Measurements from ENCODE around the gene NAE1. TPM values are rescaled to one million over a fixed set of nuclear protein-coding genes. Genes with fewer than 3 reads are reported as not detected.

The NAE1 gene
- total RNA-seq, 1 donor from 2014 or later, result 65.0 TPM

DNA sequence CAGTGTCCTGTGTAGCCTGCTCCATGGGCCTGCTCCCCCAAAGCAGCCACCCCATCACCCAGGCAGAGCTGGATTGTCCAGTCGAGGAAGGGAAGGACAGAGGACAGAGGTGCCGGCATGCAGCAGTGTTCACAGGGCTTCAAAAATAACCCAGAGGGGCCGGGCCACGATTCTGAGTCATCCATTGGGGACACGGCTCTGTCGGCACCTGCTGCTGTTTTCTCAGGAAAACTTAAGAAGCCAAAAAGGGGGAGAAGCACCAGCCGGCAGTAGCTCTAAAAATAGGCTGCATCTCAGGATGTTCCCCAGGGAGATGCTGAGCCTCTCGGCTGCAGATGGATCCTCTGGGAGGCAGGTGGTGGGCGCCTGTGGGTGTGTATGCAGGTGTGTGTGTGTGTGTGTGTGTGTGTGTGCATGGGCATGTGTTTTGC is 15.0 kb upstream of the NAE1 start:
- Histone ChIP-seq H3K9ac (ENCODE audit: low read length) (no peak overlapping the region), H3K27me3 (ENCODE audit: insufficient read depth, low read length) (peaks cover 39% of the 10 kb centered on the region), H3K4me3 (ENCODE audit: insufficient read depth, low read depth, low read length) (no peak overlapping the region), H2AFZ (ENCODE audit: low read depth, low read length) (no peak overlapping the region), H3K4me2 (ENCODE audit: low read length) (no peak overlapping the region), H4K20me1 (ENCODE audit: insufficient read depth, low read length) (peaks cover 5% of the 10 kb centered on the region), H3K9me3 (ENCODE audit: insufficient read depth, low read depth, low read length) (no peaks in the 10 kb centered on the region), H3K4me1 (ENCODE audit: insufficient read depth, low read length) (peaks cover 9% of the 10 kb centered on the region), H3K79me2 (ENCODE audit: insufficient read depth, low read length) (no peaks in the 10 kb centered on the region), H3K27ac (ENCODE audit: low read depth, low read length) (no peak overlapping the region), H3K36me3 (ENCODE audit: insufficient read depth, low read length) (no peaks in the 10 kb centered on the region)
- Mint-ChIP-seq H3K4me3 (ENCODE audit: unreplicated experiment) (peak overlapping the region; percentile 58), H3K4me1 (ENCODE audit: low read depth, unreplicated experiment) (peaks cover 5% of the 10 kb centered on the region), H3K9me3 (ENCODE audit: unreplicated experiment) (peaks cover 11% of the 10 kb centered on the region), H3K36me3 (ENCODE audit: low read depth, unreplicated experiment) (peaks cover 5% of the 10 kb centered on the region), H3K27ac (ENCODE audit: unreplicated experiment) (no peak overlapping the region), H3K27me3 (ENCODE audit: low read depth, unreplicated experiment) (peaks cover 78% of the 10 kb centered on the region)
- DNase-seq (ENCODE audit: low read depth), result no peak
- TF ChIP-seq EZH2 (IDR thresholded peaks at IDR 0.05; ENCODE audit: insufficient read depth, low read length), result no peak
- TF ChIP-seq, protein P1, sequence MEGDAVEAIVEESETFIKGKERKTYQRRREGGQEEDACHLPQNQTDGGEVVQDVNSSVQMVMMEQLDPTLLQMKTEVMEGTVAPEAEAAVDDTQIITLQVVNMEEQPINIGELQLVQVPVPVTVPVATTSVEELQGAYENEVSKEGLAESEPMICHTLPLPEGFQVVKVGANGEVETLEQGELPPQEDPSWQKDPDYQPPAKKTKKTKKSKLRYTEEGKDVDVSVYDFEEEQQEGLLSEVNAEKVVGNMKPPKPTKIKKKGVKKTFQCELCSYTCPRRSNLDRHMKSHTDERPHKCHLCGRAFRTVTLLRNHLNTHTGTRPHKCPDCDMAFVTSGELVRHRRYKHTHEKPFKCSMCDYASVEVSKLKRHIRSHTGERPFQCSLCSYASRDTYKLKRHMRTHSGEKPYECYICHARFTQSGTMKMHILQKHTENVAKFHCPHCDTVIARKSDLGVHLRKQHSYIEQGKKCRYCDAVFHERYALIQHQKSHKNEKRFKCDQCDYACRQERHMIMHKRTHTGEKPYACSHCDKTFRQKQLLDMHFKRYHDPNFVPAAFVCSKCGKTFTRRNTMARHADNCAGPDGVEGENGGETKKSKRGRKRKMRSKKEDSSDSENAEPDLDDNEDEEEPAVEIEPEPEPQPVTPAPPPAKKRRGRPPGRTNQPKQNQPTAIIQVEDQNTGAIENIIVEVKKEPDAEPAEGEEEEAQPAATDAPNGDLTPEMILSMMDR (IDR thresholded peaks at IDR 0.05; ENCODE audit: insufficient read depth, low read depth, low read length), result no peak
- FAIRE-seq, result no peak

DNA sequence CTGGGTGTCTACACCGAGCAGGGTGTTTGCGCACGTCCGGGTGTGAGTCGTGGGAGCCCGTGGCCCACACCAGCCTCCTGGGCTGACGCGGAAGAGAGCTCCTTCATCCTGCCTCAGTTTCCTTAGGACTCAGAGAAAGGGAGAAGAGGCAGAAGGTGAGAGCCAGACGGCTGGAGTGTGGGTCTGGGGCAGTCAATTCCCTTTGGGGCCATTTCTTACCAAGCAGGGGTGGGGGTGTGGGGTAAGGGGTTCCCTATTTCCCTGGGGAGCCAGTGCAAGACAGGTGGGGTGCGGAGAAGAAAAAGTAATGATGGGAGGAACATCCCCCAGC is 14.3 kb upstream of the NAE1 start:
- H3K27me3 Mint-ChIP-seq (ENCODE audit: low read depth, unreplicated experiment), result peaks cover 79% of the 10 kb centered on the region
- Histone ChIP-seq H2AFZ (ENCODE audit: low read depth, low read length) (peak overlapping the region; percentile 60), H3K4me3 (ENCODE audit: insufficient read depth, low read depth, low read length) (peak overlapping the region; percentile 33), H4K20me1 (ENCODE audit: insufficient read depth, low read length) (peaks cover 5% of the 10 kb centered on the region), H3K27me3 (ENCODE audit: insufficient read depth, low read length) (peaks cover 39% of the 10 kb centered on the region), H3K4me2 (ENCODE audit: low read length) (peak overlapping the region; percentile 86), H3K9me3 (ENCODE audit: insufficient read depth, low read depth, low read length) (no peaks in the 10 kb centered on the region), H3K4me1 (ENCODE audit: insufficient read depth, low read length) (peaks cover 9% of the 10 kb centered on the region), H3K79me2 (ENCODE audit: insufficient read depth, low read length) (no peaks in the 10 kb centered on the region), H3K9ac (ENCODE audit: low read length) (no peak overlapping the region), H3K27ac (ENCODE audit: low read depth, low read length) (no peak overlapping the region), H3K36me3 (ENCODE audit: insufficient read depth, low read length) (no peaks in the 10 kb centered on the region)
- H3K4me1 Mint-ChIP-seq (ENCODE audit: low read depth, unreplicated experiment), result peaks cover 5% of the 10 kb centered on the region
- no peak for DNase-seq (ENCODE audit: low read depth)
- H3K9me3 Mint-ChIP-seq (ENCODE audit: unreplicated experiment), result peaks cover 11% of the 10 kb centered on the region
- peak overlapping the region; percentile 64 for H3K4me3 Mint-ChIP-seq (ENCODE audit: unreplicated experiment)
- no peak for FAIRE-seq
- H3K36me3 Mint-ChIP-seq (ENCODE audit: low read depth, unreplicated experiment), result peaks cover 5% of the 10 kb centered on the region
- no peak overlapping the region for H3K27ac Mint-ChIP-seq (ENCODE audit: unreplicated experiment)
- TF ChIP-seq EZH2 (IDR thresholded peaks at IDR 0.05; ENCODE audit: insufficient read depth, low read length), result no peak
- TF ChIP-seq, protein P1 (IDR thresholded peaks at IDR 0.05; ENCODE audit: insufficient read depth, low read depth, low read length), result no peak

DNA sequence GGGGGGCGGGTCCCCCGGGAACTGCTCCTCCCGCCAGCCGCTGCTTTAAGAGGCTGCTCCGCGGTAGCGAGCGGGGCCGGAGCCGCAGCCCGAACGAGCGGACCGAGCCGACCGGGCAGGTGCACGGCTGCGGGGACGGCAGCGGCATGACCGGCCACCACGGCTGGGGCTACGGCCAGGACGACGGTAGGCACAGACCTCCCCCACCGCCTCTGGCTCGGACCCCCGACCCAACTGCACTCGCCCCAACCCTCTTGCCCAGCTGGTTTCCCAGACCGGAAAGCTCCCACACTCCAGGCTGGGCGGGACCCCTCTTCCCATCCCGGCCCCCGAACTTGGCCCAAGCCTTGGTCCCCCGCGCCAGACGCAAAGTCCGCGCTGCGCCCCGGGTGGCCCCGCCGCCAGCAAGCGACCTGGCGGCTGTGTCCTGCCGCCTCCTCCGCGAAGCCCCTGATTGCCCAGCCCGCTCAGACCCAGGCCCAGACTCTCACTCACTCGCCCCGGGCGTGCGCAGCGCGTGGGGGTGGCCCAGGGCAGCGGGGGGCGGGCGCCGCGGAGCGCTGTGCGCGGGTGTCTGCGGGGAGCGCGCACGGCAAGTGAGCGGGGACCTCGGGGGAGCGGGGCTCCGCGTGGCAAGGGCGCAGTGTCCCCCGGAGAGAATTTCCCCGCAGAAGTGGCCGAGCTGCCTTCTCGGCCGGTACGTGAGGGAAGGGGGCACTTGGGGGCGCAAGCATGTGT is 13.7 kb upstream of the NAE1 start, which contains the start of gene CA7:
TSS of gene CA7 (plus strand) at position 73 of the 738 bp plus-strand sequence. CDS start at position 147, 74 bp downstream.
- Histone ChIP-seq H3K9ac (ENCODE audit: low read length) (no peak within 1 kb of the TSS), H3K79me2 (ENCODE audit: insufficient read depth, low read length) (no peaks in the 10 kb centered on the region), H3K9me3 (ENCODE audit: insufficient read depth, low read depth, low read length) (no peaks in the 10 kb centered on the region), H4K20me1 (ENCODE audit: insufficient read depth, low read length) (peaks cover 5% of the 10 kb centered on the region), H3K27me3 (ENCODE audit: insufficient read depth, low read length) (peaks cover 39% of the 10 kb centered on the region), H3K4me2 (ENCODE audit: low read length) (peak within 1 kb of the TSS; percentile 86), H3K27ac (ENCODE audit: low read depth, low read length) (no peak within 1 kb of the TSS), H3K4me3 (ENCODE audit: insufficient read depth, low read depth, low read length) (peak within 1 kb of the TSS; percentile 33), H3K4me1 (ENCODE audit: insufficient read depth, low read length) (peaks cover 9% of the 10 kb centered on the region), H2AFZ (ENCODE audit: low read depth, low read length) (peak within 1 kb of the TSS; percentile 60), H3K36me3 (ENCODE audit: insufficient read depth, low read length) (no peaks in the 10 kb centered on the region)
- Mint-ChIP-seq H3K27ac (ENCODE audit: unreplicated experiment) (no peak within 1 kb of the TSS), H3K9me3 (ENCODE audit: unreplicated experiment) (peaks cover 11% of the 10 kb centered on the region), H3K36me3 (ENCODE audit: low read depth, unreplicated experiment) (peaks cover 5% of the 10 kb centered on the region), H3K4me3 (ENCODE audit: unreplicated experiment) (peak within 1 kb of the TSS; percentile 70), H3K4me1 (ENCODE audit: low read depth, unreplicated experiment) (peaks cover 5% of the 10 kb centered on the region), H3K27me3 (ENCODE audit: low read depth, unreplicated experiment) (peaks cover 81% of the 10 kb centered on the region)
- TF ChIP-seq, protein P1 (IDR thresholded peaks at IDR 0.05; ENCODE audit: insufficient read depth, low read depth, low read length), result no peak
- peak; percentile 98 for TF ChIP-seq EZH2 (IDR thresholded peaks at IDR 0.05; ENCODE audit: insufficient read depth, low read length)
- DNase-seq (ENCODE audit: low read depth) (no peak), FAIRE-seq (no peak)
